Mucosa of descending colon (tissue), 3 donors: ENCODE results near the gene ATP9B. TPM values are rescaled to one million over a fixed set of nuclear protein-coding genes. Genes with fewer than 3 reads are reported as not detected.

Experiments used
- ATAC-seq: fragments of 200-7000 bp; cut with Tn5 transposase; one replicate; pipeline ENCODE4 v1.9.1; 2020; ENCODE audit warnings: mild to moderate bottlenecking, moderate library complexity
- DNase-seq, 3 donors: peaks; one replicate each; pipeline ENCODE4 v3.0.0-alpha.2; 2020
- H3K36me3 ChIP-seq: fragments of 200-600 bp; one replicate; pipeline ENCODE4 v1.8.0; 2021; ENCODE audit warnings: low read depth, mild to moderate bottlenecking
- H3K4me1 ChIP-seq: fragments of 200-600 bp; one replicate; pipeline ENCODE4 v1.8.0; 2021; ENCODE audit warnings: low read depth, mild to moderate bottlenecking
- H3K4me3 ChIP-seq: fragments of 200-600 bp; one replicate; pipeline ENCODE4 v1.8.0; 2021; ENCODE audit warnings: mild to moderate bottlenecking
- H3K9me3 ChIP-seq: fragments of 200-600 bp; one replicate; pipeline ENCODE4 v1.8.0; 2021; ENCODE audit warnings: mild to moderate bottlenecking
- CTCF ChIP-seq: fragments of 200-600 bp; IDR thresholded peaks from one replicate; pipeline ENCODE4 v1.8.0; 2022; ENCODE audit warnings: antibody characterized with exemption, mild to moderate bottlenecking
- intact Hi-C, 2 donors: fragments of 100-400 bp; cut with DNase I in 1 of 2; cut with micrococcal nuclease in 1 of 2; formaldehyde crosslinking; loops; one replicate each; pipeline versions ENCODE4 v1.11.0 to v1.11.1; 2022; cut with DNase I, micrococcal nuclease
- total RNA-seq, 3 donors: library from RNA; stranded (reverse); fragmentation: NEBNext Ultra II Directional in 2 of 3; extraction: Animal tissue kit (Norgen Biotek cat#: 25700) in 2 of 3; gene quantifications; one replicate each; pipeline versions ENCODE4 v1.2.1 to v1.2.4, GENCODE V29; 2021 to 2023
- donor health status: DM: no; HTN: no; CAD: no; lungs with moderate emphysema.
- donor health status: DM: no; HTN: no; CAD: no.
- donor health status: DM: no; HTN: yes; CAD: no.

ATP9B gene
- total RNA-seq, 3 donors from 2014 or later: 25.8 to 37.1 (median 34.1) TPM

GRCh38 chr18:79191956-79192355 is 122.8 kb downstream of the ATP9B start:
- TF ChIP-seq CTCF: no peak
- Histone ChIP-seq H3K9me3 (no peaks in the 10 kb centered on the region), H3K4me1 (no peaks in the 10 kb centered on the region), H3K36me3 (no peaks in the 10 kb centered on the region), H3K4me3 (no peak overlapping the region)
- intact Hi-C loops: no loop called here
- ATAC-seq (no peak), DNase-seq (no peak)

GRCh38 chr18:79193826-79194225 is 124.6 kb downstream of the ATP9B start:
- intact Hi-C loops: no loop called here
- ATAC-seq: no peak
- Histone ChIP-seq H3K9me3 (no peaks in the 10 kb centered on the region), H3K4me1 (no peaks in the 10 kb centered on the region), H3K4me3 (no peak overlapping the region), H3K36me3 (no peaks in the 10 kb centered on the region)
- DNase-seq: no peak
- no peak for TF ChIP-seq CTCF

GRCh38 chr18:79195716-79196683 is 126.8 kb downstream of the ATP9B start:
- Histone ChIP-seq H3K4me3 (no peak overlapping the region), H3K4me1 (no peaks in the 10 kb centered on the region), H3K9me3 (no peaks in the 10 kb centered on the region), H3K36me3 (no peaks in the 10 kb centered on the region)
- DNase-seq: no peak
- TF ChIP-seq CTCF: no peak
- ATAC-seq: no peak
- intact Hi-C loops: no loop called here

GRCh38 chr18:79197531-79197930 is 128.3 kb downstream of the ATP9B start:
- Histone ChIP-seq H3K9me3 (no peaks in the 10 kb centered on the region), H3K4me3 (no peak overlapping the region), H3K4me1 (no peaks in the 10 kb centered on the region), H3K36me3 (no peaks in the 10 kb centered on the region)
- ATAC-seq: no peak
- intact Hi-C loops: no loop called here
- DNase-seq: no peak
- TF ChIP-seq CTCF: no peak

- intact Hi-C loops: no loop called here
- H3K36me3 ChIP-seq: no peaks in the 10 kb centered on the region
- no peaks in the 10 kb centered on the region for H3K4me1 ChIP-seq
- TF ChIP-seq CTCF: no peak
- H3K4me3 ChIP-seq: no peak overlapping the region
- H3K9me3 ChIP-seq: no peaks in the 10 kb centered on the region
- no peak for ATAC-seq
- DNase-seq: no peak
Observed at GRCh38 chr18:79199691-79200374, 130.6 kb downstream of the ATP9B start.
